Muscle layer of colon (tissue), 2 donors: ENCODE data around the gene LIME1.
"Not testable (repeated sequence)": the region's sequence is repeated elsewhere in the genome, so short reads cannot be mapped to it uniquely, and the experiment has no call there.

Experiments used
- H3K27ac ChIP-seq: one replicate; pipeline ENCODE4 v1.7.0; 2013; ENCODE audit warnings: low read depth, mild to moderate bottlenecking, low read length, moderate library complexity
- H3K27me3 ChIP-seq, 2 donors: one replicate each; pipeline ENCODE4 v1.7.0; 2013; ENCODE audit warnings: low read length in 2 of 2, mild to moderate bottlenecking in 2 of 2; ENCODE audit not compliant: insufficient read depth in 2 of 2, control insufficient read depth in 1 of 2
- H3K36me3 ChIP-seq: one replicate; pipeline ENCODE4 v1.7.0; 2013; ENCODE audit warnings: mild to moderate bottlenecking, low read length; ENCODE audit not compliant: insufficient read depth
- H3K4me1 ChIP-seq: one replicate; pipeline ENCODE4 v1.7.0; 2013; ENCODE audit warnings: mild to moderate bottlenecking, low read length; ENCODE audit not compliant: insufficient read depth
- H3K4me3 ChIP-seq, 2 donors: one replicate each; pipeline ENCODE4 v1.7.0; 2013; ENCODE audit warnings: low read length in 2 of 2, low read depth in 1 of 2, mild to moderate bottlenecking in 1 of 2, moderate library complexity in 1 of 2
- H3K9ac ChIP-seq: one replicate; pipeline ENCODE4 v1.7.0; 2013; ENCODE audit warnings: low read length
- H3K9me3 ChIP-seq: one replicate; pipeline ENCODE4 v1.7.0; 2013; ENCODE audit warnings: mild to moderate bottlenecking, low read length
- donor health status: abdominal sarcoma.
- donor health status: Adenocarcinoma of cecum.

The LIME1 gene

GRCh38 chr20:63730189-63730733 is 6.2 kb upstream of the LIME1 start:
- H3K27me3 ChIP-seq, H3K4me3 ChIP-seq, H3K9me3 ChIP-seq, H3K4me1 ChIP-seq, H3K9ac ChIP-seq, H3K27ac ChIP-seq: not testable (repeated sequence)
- peaks cover 26% of the 10 kb centered on the region for H3K36me3 ChIP-seq

DNA sequence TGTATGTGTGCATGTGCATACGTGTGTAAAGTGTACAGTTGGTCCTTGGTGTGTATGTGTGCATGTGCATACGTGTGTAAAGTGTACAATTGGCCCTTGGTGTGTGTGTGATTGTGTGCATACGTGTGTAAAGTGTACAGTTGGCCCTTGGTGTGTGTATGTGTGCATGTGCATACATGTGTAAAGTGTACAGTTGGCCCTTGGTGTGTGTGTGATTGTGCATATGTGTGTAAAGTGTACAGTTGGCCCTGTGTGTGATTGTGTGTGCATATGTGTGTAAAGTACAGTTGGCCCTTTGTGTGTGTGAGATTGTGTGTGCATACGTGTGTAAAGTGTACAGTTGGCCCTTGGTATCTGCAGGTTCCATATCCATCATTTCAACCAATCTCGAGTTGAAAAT is 5.1 kb upstream of the LIME1 start:
- Histone ChIP-seq H3K4me3 (no peak overlapping the region), H3K4me1 (no peaks in the 10 kb centered on the region), H3K27me3 (no peaks in the 10 kb centered on the region), H3K36me3 (peaks cover 27% of the 10 kb centered on the region), H3K27ac (no peak overlapping the region), H3K9me3 (no peaks in the 10 kb centered on the region), H3K9ac (no peak overlapping the region)

DNA sequence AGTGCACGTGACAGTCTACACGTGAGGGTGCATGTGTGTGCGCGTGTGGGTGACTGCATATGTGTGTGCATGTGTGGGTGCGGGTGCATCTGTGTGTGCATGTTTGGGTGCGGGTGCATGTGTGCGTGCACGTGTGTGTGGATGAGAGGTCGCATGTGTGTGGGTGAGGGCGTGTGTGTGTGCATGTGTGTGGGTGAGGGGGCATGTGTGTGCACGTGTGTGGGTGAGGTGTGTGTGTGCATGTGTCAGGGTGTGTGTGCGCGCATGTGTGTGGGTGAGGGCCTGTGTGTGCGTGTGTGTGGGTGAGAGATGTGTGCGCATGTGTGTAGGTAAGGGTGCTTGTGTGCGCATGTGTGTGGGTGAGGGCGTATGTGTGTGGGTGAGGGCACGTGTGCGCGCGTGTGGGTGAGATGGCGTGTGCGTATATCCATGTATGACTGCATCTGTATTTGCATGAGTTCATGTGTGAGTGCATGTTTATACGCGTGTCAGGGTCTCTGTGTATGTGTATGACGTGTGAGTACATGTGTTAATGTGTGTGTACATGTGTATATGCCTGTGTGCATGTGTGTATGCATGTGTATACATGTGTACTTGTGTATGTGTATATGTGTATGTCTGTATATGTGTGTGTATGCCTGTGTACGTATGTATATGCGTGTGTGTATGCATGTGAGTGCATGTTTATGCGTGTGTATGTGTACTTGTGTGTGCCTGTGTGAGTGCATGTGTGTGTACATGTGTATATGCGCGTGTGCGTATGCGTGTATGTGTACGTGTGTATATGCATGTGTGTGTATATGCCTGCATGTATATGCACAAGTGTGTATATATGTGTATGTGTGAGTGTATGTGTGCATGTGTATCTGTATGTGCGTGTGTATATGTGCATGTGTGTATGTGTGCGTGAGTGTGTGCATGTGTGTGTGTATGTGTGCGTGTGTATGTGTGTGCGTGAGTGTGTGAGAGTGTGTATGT is 4.1 kb upstream of the LIME1 start:
- Histone ChIP-seq H3K27ac (no peak overlapping the region), H3K27me3 (no peaks in the 10 kb centered on the region), H3K9ac (no peak overlapping the region), H3K4me3 (no peak overlapping the region), H3K9me3 (no peaks in the 10 kb centered on the region), H3K36me3 (peaks cover 27% of the 10 kb centered on the region), H3K4me1 (no peaks in the 10 kb centered on the region)

DNA sequence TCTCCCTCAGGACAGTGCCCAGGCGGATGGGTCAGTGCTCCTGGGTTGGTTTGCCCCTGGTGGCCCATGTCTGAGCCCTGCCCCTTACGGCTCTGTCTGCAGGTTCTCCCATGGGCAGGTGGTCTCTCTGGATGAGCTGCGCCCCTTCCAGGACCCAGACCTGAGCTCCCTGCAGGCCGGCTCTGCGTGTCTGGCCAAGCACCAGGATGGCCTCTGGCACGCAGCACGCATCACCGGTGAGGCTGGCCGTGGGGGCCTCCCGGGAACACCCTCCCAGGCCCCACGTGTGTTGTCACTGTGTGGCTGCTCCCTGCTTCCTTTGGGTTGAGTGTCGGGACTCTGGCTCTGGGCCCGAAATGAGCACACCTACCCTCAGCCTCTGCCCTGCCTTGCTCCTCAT is 3.3 kb upstream of the LIME1 start:
- no peak overlapping the region for H3K4me3 ChIP-seq
- no peak overlapping the region for H3K27ac ChIP-seq
- H3K9me3 ChIP-seq: no peaks in the 10 kb centered on the region
- peaks cover under 1% of the 10 kb centered on the region for H3K4me1 ChIP-seq
- H3K27me3 ChIP-seq: no peaks in the 10 kb centered on the region
- peaks cover 27% of the 10 kb centered on the region for H3K36me3 ChIP-seq
- H3K9ac ChIP-seq: no peak overlapping the region

DNA sequence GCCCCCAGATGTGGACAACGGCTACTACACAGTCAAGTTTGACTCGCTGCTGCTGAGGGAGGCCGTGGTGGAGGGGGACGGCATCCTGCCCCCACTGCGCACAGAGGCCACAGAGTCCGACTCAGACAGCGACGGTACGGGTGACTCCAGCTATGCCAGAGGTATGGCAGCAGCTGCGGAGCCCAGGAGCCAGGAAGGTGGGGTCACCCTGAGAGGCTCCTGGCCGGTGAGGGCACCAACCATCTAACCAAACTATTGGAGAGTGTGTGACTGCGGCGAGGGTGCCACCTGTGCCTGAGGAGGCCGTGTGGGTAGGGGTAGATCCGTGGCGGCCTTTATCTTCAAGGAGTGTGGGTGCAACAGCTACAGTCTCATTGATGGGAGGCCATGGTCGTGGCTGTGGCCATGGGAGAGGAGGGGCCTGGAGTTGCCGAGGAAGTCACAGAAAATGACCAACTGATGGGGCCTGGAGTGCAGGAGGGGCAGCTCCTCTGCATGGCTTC is 2.8 kb upstream of the LIME1 start:
- Histone ChIP-seq H3K9me3 (no peaks in the 10 kb centered on the region), H3K27ac (no peak overlapping the region), H3K27me3 (no peaks in the 10 kb centered on the region), H3K4me1 (peaks cover 6% of the 10 kb centered on the region), H3K9ac (no peak overlapping the region), H3K36me3 (peaks cover 27% of the 10 kb centered on the region), H3K4me3 (no peak overlapping the region)

GRCh38 chr20:63734111-63734945 is 2.1 kb upstream of the LIME1 start:
- peaks cover 27% of the 10 kb centered on the region for H3K36me3 ChIP-seq
- no peaks in the 10 kb centered on the region for H3K9me3 ChIP-seq
- no peak overlapping the region for H3K27ac ChIP-seq
- H3K9ac ChIP-seq: no peak overlapping the region
- no peaks in the 10 kb centered on the region for H3K27me3 ChIP-seq
- peaks cover 7% of the 10 kb centered on the region for H3K4me1 ChIP-seq
- H3K4me3 ChIP-seq: no peak overlapping the region

DNA sequence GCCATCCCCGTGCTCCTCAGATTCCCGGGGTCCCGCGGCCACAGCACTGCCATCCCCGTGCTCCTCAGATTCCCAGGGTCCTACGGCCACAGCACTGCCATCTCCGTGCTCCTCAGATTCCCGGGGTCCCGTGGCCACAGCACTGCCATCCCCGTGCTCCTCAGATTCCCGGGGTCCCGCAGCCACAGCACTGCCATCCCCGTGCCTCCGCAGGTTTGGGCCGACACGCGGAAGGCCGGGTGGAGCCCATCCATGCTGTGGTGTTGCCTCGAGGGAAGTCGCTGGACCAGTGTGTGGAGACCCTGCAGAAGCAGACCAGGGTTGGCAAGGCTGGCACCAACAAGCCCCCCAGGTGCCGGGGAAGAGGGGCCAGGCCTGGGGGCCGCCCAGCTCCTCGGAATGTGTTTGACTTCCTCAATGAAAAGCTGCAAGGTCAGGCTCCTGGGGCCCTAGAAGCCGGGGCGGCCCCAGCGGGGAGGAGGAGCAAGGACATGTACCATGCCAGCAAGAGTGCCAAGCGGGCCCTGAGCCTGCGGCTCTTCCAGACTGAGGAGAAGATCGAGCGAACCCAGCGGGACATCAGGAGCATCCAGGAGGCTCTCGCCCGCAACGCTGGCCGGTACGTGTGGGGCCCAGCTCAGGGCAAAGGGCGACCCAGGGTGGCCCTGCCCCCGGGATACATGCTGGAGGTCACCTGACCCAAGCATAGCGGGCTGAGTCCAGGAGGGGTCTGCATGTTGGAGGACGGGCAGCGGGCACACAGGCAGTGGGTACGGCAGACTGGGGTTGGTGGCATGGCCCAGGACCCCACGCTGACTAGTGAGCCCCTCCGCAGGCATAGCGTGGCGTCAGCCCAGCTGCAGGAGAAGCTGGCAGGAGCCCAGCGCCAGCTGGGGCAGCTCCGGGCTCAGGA is 1.3 kb upstream of the LIME1 start:
- Histone ChIP-seq H3K36me3 (peaks cover 24% of the 10 kb centered on the region), H3K27me3 (no peaks in the 10 kb centered on the region), H3K4me3 (no peak overlapping the region), H3K9ac (no peak overlapping the region), H3K9me3 (no peaks in the 10 kb centered on the region), H3K27ac (no peak overlapping the region), H3K4me1 (peaks cover 7% of the 10 kb centered on the region)

- H3K27ac ChIP-seq: no peak overlapping the region
Observed at GRCh38 chr20:63736893-63737694, 630 bp downstream of the LIME1 start.

GRCh38 chr20:63737695-63737944 is 1.2 kb downstream of the LIME1 start:
- Histone ChIP-seq H3K27ac (no peak overlapping the region), H3K9ac (no peak overlapping the region), H3K4me3 (no peak overlapping the region), H3K27me3 (no peaks in the 10 kb centered on the region), H3K36me3 (peaks cover 22% of the 10 kb centered on the region), H3K9me3 (no peaks in the 10 kb centered on the region), H3K4me1 (peaks cover 18% of the 10 kb centered on the region)

More at GRCh38 chr20:63736893-63737694, 630 bp downstream of the LIME1 start:
- Histone ChIP-seq H3K27me3 (no peaks in the 10 kb centered on the region), H3K9me3 (no peaks in the 10 kb centered on the region), H3K4me1 (peaks cover 18% of the 10 kb centered on the region), H3K36me3 (peaks cover 22% of the 10 kb centered on the region), H3K4me3 (no peak overlapping the region), H3K9ac (no peak overlapping the region)

DNA sequence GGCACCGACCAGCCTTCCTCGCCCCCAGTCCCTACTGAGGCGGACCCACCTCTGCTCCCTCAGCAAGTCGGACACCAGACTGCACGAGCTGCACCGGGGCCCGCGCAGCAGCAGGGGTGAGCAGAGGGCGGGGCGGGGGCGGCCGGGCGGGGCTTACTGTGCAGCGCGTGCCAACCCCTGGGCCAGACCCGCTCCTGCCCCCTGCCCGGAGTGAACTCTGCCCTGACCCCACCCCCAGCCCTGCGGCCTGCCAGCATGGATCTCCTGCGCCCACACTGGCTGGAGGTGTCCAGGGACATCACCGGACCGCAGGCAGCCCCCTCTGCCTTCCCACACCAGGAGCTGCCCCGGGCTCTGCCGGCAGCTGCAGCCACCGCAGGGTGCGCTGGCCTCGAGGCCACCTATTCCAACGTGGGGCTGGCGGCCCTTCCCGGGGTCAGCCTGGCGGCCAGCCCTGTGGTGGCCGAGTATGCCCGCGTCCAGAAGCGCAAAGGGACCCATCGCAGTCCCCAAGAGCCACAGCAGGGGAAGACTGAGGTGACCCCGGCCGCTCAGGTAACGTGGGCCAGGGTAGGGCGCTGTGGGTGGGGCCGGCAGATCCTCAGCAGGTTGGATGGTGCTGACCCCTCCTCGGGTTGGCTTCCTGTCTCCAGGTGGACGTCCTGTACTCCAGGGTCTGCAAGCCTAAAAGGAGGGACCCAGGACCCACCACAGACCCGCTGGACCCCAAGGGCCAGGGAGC is 1.7 kb downstream of the LIME1 start:
- Histone ChIP-seq H3K9ac (no peak overlapping the region), H3K36me3 (peaks cover 22% of the 10 kb centered on the region), H3K4me1 (peaks cover 18% of the 10 kb centered on the region), H3K4me3 (peak overlapping the region; percentile 20 to 32), H3K9me3 (no peaks in the 10 kb centered on the region), H3K27me3 (no peaks in the 10 kb centered on the region), H3K27ac (no peak overlapping the region)
